OCI-LY3 (cell line): ENCODE measurements around the gene UNC5B.

Source experiments
- H2AFZ ChIP-seq: fragments of 200-600, 300-600 bp; shearing (Covaris generic); 2 replicates; pipeline ENCODE4 v1.6.0; 2014; ENCODE audit warnings: antibody characterized with exemption, low read depth, low read length
- H3K27ac ChIP-seq: fragments of 200-600, 300-600 bp; sonication (generic); 2 replicates; pipeline ENCODE4 v1.5.1; 2014; ENCODE audit warnings: mild to moderate bottlenecking, low read length, moderate library complexity, mixed read lengths
- H3K27me3 ChIP-seq: fragments of 200-600, 300-600 bp; sonication (generic); 2 replicates; pipeline ENCODE4 v1.6.1; 2014; ENCODE audit warnings: low read depth, low read length, mixed read lengths
- H3K36me3 ChIP-seq: fragments of 200-600, 300-600 bp; sonication (generic); replicated peaks from 2 replicates; pipeline ENCODE3; 2014; ENCODE audit warnings: low read depth, low read length, mixed read lengths
- H3K4me1 ChIP-seq: fragments of 300-600, 200-600 bp; sonication (generic); 2 replicates; pipeline ENCODE4 v1.6.1; 2014; ENCODE audit warnings: low read length, mixed read lengths
- H3K4me2 ChIP-seq: fragments of 200-600, 300-600 bp; sonication (generic); 2 replicates; pipeline ENCODE4 v1.6.1; 2014; ENCODE audit warnings: low read length, mixed read lengths
- H3K4me3 ChIP-seq: fragments of 300-600, 200-600 bp; sonication (generic); 2 replicates; pipeline ENCODE4 v1.5.1; 2014; ENCODE audit warnings: antibody characterized with exemption, mild to moderate bottlenecking, low read length, moderate library complexity
- H3K79me2 ChIP-seq: fragments of 300-600, 200-600 bp; shearing (Covaris generic); 2 replicates; pipeline ENCODE4 v1.6.1; 2014; ENCODE audit warnings: mild to moderate bottlenecking, low read length, mixed read lengths
- H3K9ac ChIP-seq: fragments of 300-600, 200-600 bp; shearing (Covaris generic); 2 replicates; pipeline ENCODE4 v1.6.0; 2014; ENCODE audit warnings: mild to moderate bottlenecking, low read length, moderate library complexity
- H3K9me3 ChIP-seq: fragments of 200-600, 300-600 bp; shearing (Covaris generic); 2 replicates; pipeline ENCODE4 v1.6.1; 2014; ENCODE audit warnings: low read length, mixed read lengths; ENCODE audit not compliant: insufficient read depth
- H4K20me1 ChIP-seq: fragments of 200-600, 300-600 bp; sonication (generic); 2 replicates; pipeline ENCODE4 v1.6.1; 2016; ENCODE audit warnings: low read length, mixed read lengths; ENCODE audit not compliant: insufficient read depth
- EZH2phosphoT487 ChIP-seq: fragments of 200-600 bp; shearing (Covaris generic); IDR thresholded peaks from 2 replicates; pipeline ENCODE4 v1.6.1; 2018; ENCODE audit warnings: antibody characterized with exemption, mixed run types, low read depth
- TF ChIP-seq, protein P1 (sequence below): fragments of 200-600, 300-600 bp; sonication (generic); IDR thresholded peaks from 2 replicates; pipeline ENCODE4 v1.5.1; 2014; ENCODE audit warnings: antibody characterized with exemption, low read length, low read depth

Gene UNC5B

DNA sequence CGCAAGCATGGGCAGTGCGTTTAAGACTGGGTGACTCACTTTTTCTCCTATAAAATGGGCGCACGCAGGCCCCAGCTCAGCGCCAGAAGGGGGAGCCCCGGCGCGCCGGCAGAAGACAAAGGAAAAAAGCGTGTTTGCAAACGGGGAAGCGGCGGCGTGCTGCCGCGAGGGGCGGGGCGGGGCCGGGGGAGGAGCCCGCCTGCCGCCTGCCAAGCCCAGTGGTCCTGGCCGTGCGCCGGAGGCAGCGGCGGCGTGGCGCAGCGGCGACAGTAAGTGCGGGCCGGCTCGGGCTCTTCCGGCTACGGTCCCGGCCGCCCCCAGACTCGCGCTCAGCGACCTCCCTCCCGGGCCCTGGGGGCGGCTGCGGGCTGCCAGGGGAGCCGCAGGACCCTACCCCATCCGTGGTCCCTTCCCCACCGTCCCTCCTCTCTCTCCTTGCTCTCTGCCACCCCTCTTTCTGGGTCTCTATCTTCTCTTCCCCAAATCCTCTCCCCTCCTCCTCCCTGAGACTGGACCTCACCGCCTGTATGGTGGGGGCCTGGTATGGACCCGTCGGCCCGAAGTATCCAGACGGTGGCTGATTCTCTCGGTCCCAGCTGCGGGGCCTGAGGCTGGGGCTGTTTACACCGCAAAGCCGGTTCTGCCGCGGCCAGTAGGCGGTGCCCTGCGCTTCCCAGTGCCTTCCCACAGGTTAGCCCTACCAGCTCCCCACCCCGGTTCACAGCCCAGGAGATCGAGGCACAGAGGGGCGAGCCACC is 106.9 kb downstream of the UNC5B start, which contains the start of gene SLC29A3:
SLC29A3 (plus strand) TSS at position 218 of the 758 bp plus-strand sequence; CDS start at position 269, 51 bp downstream.
- TF ChIP-seq EZH2phosphoT487, result no peak
- TF ChIP-seq, protein P1, sequence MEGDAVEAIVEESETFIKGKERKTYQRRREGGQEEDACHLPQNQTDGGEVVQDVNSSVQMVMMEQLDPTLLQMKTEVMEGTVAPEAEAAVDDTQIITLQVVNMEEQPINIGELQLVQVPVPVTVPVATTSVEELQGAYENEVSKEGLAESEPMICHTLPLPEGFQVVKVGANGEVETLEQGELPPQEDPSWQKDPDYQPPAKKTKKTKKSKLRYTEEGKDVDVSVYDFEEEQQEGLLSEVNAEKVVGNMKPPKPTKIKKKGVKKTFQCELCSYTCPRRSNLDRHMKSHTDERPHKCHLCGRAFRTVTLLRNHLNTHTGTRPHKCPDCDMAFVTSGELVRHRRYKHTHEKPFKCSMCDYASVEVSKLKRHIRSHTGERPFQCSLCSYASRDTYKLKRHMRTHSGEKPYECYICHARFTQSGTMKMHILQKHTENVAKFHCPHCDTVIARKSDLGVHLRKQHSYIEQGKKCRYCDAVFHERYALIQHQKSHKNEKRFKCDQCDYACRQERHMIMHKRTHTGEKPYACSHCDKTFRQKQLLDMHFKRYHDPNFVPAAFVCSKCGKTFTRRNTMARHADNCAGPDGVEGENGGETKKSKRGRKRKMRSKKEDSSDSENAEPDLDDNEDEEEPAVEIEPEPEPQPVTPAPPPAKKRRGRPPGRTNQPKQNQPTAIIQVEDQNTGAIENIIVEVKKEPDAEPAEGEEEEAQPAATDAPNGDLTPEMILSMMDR, result peak; percentile 69
- H3K36me3 ChIP-seq, result peaks cover 10% of the 10 kb centered on the region
- H2AFZ ChIP-seq, result peak within 1 kb of the TSS; percentile 36; the same call in 1 of the 2 replicates
- peak within 1 kb of the TSS; percentile 96 for H3K4me3 ChIP-seq
- no peaks in the 10 kb centered on the region for H3K27me3 ChIP-seq
- no peaks in the 10 kb centered on the region for H3K9me3 ChIP-seq
- peaks cover 19% of the 10 kb centered on the region for H3K4me1 ChIP-seq
- H4K20me1 ChIP-seq, result no peaks in the 10 kb centered on the region
- H3K27ac ChIP-seq, result peak within 1 kb of the TSS; percentile 39; the same call in 1 of the 2 replicates
- H3K79me2 ChIP-seq, result peaks cover 8% of the 10 kb centered on the region
- H3K9ac ChIP-seq, result peak within 1 kb of the TSS; percentile 90
- peak within 1 kb of the TSS; percentile 94 for H3K4me2 ChIP-seq

DNA sequence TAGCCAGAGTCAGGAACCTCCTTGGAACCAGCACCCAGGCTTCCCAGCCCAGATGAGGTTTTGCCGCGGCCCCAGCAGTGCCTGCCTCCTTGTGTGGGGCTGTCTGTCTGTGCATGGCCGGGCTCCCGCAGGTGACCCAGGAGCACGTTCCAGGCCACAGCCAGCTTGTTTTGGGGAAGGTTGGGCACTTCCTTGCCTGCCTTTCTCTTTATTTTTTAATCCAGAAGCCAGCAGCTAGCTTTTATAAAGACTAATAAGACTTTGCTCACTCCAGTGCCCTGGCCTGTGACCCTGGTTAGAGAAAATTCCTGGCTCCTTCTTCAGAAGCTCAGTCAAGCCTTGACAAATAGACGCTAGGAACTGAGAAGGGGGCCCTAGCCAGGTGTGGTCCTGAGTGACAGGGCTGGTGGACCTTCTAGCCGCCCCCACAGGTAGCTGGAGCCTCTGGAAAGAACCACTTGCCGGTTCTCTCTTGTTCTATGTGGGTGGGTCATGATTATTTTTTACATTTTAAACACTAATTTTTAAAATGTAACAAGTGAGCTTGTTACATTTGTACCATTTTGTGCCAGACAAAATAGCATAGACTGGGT is 107.5 kb downstream of the UNC5B start:
- H3K79me2 ChIP-seq, result peaks cover 8% of the 10 kb centered on the region
- H4K20me1 ChIP-seq, result no peaks in the 10 kb centered on the region
- no peak overlapping the region for H3K27ac ChIP-seq
- H3K9me3 ChIP-seq, result no peaks in the 10 kb centered on the region
- peak overlapping the region; percentile 90 for H3K9ac ChIP-seq
- no peaks in the 10 kb centered on the region for H3K27me3 ChIP-seq
- TF ChIP-seq EZH2phosphoT487, result no peak
- TF ChIP-seq, protein P1, result no peak
- H3K4me1 ChIP-seq, result peaks cover 16% of the 10 kb centered on the region
- H3K36me3 ChIP-seq, result peaks cover 10% of the 10 kb centered on the region
- peak overlapping the region; percentile 94 for H3K4me2 ChIP-seq
- H2AFZ ChIP-seq, result no peak overlapping the region
- H3K4me3 ChIP-seq, result peak overlapping the region; percentile 96

DNA sequence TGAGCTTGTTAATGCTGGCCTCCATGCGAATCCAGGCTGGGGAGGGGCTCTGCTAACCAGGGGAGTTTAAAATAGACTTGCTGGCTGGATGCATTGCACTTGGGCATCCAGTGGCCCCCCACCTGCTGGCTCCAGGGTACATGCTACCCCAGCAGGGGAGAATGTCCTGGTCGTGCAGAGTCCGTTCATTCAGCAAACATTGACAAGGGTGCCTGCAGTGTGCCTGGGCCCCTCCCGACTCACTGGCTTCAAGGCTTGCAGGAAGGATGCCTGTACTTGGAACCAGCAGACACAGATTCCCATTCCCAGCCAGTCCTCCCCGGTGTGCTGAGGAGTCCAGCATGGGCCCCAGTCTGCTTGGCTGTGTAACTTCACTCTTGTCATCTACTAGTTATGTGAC is 108.2 kb downstream of the UNC5B start:
- TF ChIP-seq EZH2phosphoT487, result no peak
- TF ChIP-seq, protein P1, result no peak
- no peak overlapping the region for H3K27ac ChIP-seq
- peaks cover 10% of the 10 kb centered on the region for H3K36me3 ChIP-seq
- H3K27me3 ChIP-seq, result no peaks in the 10 kb centered on the region
- peak overlapping the region; percentile 94; the same call in 1 of the 2 replicates for H3K4me2 ChIP-seq
- H3K4me1 ChIP-seq, result peaks cover 16% of the 10 kb centered on the region
- no peak overlapping the region for H2AFZ ChIP-seq
- no peaks in the 10 kb centered on the region for H4K20me1 ChIP-seq
- H3K9ac ChIP-seq, result no peak overlapping the region
- peaks cover 8% of the 10 kb centered on the region for H3K79me2 ChIP-seq
- no peaks in the 10 kb centered on the region for H3K9me3 ChIP-seq
- H3K4me3 ChIP-seq, result no peak overlapping the region

DNA sequence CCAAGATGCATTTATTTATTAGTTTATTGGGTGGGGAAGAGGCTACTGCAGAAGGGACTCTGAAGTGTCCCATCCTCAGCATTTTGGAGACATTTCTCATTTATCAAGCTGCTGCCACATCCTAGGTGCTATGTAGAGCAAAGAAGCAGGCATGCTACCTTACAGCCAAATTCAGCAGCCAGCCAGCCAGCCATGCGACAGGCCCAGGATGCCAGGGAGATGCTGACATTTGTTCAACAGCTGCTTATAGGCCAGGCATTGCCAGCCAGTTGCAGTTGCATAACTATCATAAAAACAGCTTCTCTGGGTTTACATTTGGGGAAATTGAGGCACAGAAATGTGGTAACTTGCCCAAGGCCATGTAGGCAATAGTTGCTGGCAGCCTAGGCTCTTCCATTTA is 109.0 kb downstream of the UNC5B start:
- Histone ChIP-seq H3K27me3 (no peaks in the 10 kb centered on the region), H2AFZ (no peak overlapping the region), H3K4me1 (peaks cover 16% of the 10 kb centered on the region), H3K9ac (no peak overlapping the region), H3K27ac (no peak overlapping the region), H3K79me2 (peaks cover 8% of the 10 kb centered on the region), H3K36me3 (peaks cover 10% of the 10 kb centered on the region), H3K9me3 (no peaks in the 10 kb centered on the region), H4K20me1 (no peaks in the 10 kb centered on the region), H3K4me2 (no peak overlapping the region), H3K4me3 (no peak overlapping the region)
- TF ChIP-seq, protein P1, result no peak
- no peak for TF ChIP-seq EZH2phosphoT487
